ENCODE results near the gene C1QL4. TPM values are rescaled to one million over a fixed set of nuclear protein-coding genes. Genes with fewer than 3 reads are reported as not detected.
"Not testable (repeated sequence)": the region's sequence is repeated elsewhere in the genome, so short reads cannot be mapped to it uniquely, and the experiment has no call there.

Gene C1QL4
- total RNA-seq: 0.16 TPM

GRCh38 chr12:49336645-49337584, at the start of gene C1QL4:
Gene C1QL4 (minus strand): TSS chr12:49337188. CDS start chr12:49336477, 711 bp downstream.
- DNase-seq: peak; percentile 31

GRCh38 chr12:49380184-49380583, 43.2 kb upstream of the C1QL4 start:
- DNase-seq: not testable (repeated sequence)

- no peak for DNase-seq
These were observed 40.4 kb upstream of the C1QL4 start for GRCh38 chr12:49377386-49377785.

- no peak for DNase-seq
These were observed 38.4 kb upstream of the C1QL4 start for GRCh38 chr12:49375406-49375805.

GRCh38 chr12:49370539-49370938, 33.6 kb upstream of the C1QL4 start:
- no peak for DNase-seq

- no peak for DNase-seq
These were observed 32.6 kb upstream of the C1QL4 start for GRCh38 chr12:49369411-49370145.

GRCh38 chr12:49368240-49368600, 31.2 kb upstream of the C1QL4 start:
- DNase-seq: no peak

- DNase-seq: no peak
These were observed 30.6 kb upstream of the C1QL4 start, which contains the start of gene SPATS2 for GRCh38 chr12:49367381-49368239. Gene SPATS2 (plus strand): TSS chr12:49367462. CDS start chr12:49461013, 93,551 bp downstream.

GRCh38 chr12:49366652-49367380, 29.8 kb upstream of the C1QL4 start:
- peak; percentile 85 for DNase-seq

- no peak for DNase-seq
These were observed 29.2 kb upstream of the C1QL4 start for GRCh38 chr12:49366096-49366651.

GRCh38 chr12:49365542-49365941, 28.6 kb upstream of the C1QL4 start:
- no peak for DNase-seq

GRCh38 chr12:49364989-49365388, 28.0 kb upstream of the C1QL4 start:
- DNase-seq: no peak

- no peak for DNase-seq
These were observed 25.1 kb upstream of the C1QL4 start for GRCh38 chr12:49362077-49362476.

GRCh38 chr12:49359671-49360070, 22.7 kb upstream of the C1QL4 start:
- no peak for DNase-seq

- peak; percentile 21 for DNase-seq
These were observed 21.6 kb upstream of the C1QL4 start for GRCh38 chr12:49358483-49359141.

- DNase-seq: no peak
These were observed 20.2 kb upstream of the C1QL4 start for GRCh38 chr12:49357103-49357678.

- DNase-seq: no peak
These were observed 18.9 kb upstream of the C1QL4 start for GRCh38 chr12:49355913-49356312.

- DNase-seq: no peak
These were observed 15.4 kb upstream of the C1QL4 start for GRCh38 chr12:49352351-49352750.

- DNase-seq: no peak
These were observed 12.3 kb upstream of the C1QL4 start for GRCh38 chr12:49349266-49349665.

- DNase-seq: no peak
These were observed 11.8 kb upstream of the C1QL4 start for GRCh38 chr12:49348781-49349180.
